Neural cell (in vitro differentiated cells): Measurements from ENCODE around the gene AHNAK. TPM values are rescaled to one million over a fixed set of nuclear protein-coding genes. Genes with fewer than 3 reads are reported as not detected.

Experiments
- H2AFZ ChIP-seq: fragments of 200-600, 300-800 bp; sonication (generic), shearing (Covaris generic); 2 replicates; pipeline ENCODE4 v1.6.0; 2014; ENCODE audit warnings: low read depth, mild to moderate bottlenecking, antibody characterized with exemption, low read length, moderate library complexity
- H3F3A ChIP-seq: fragments of 200-600 bp; shearing (Covaris generic); 2 replicates; pipeline ENCODE4 v1.6.1; 2016; ENCODE audit warnings: mild to moderate bottlenecking, moderate library complexity, mixed read lengths, antibody characterized with exemption, low read length; ENCODE audit not compliant: insufficient read depth, poor library complexity, severe bottlenecking
- H3K27ac ChIP-seq: fragments of 200-600, 300-800 bp; sonication (generic), shearing (Covaris generic); 2 replicates; pipeline ENCODE4 v1.5.1; 2014; ENCODE audit warnings: mild to moderate bottlenecking, low read length, moderate library complexity
- H3K27me3 ChIP-seq: fragments of 300-800, 200-600 bp; sonication (generic), shearing (Covaris generic); 2 replicates; pipeline ENCODE4 v1.6.0; 2014; ENCODE audit warnings: mild to moderate bottlenecking, low read depth, low read length, moderate library complexity; ENCODE audit not compliant: insufficient read depth
- H3K36me3 ChIP-seq: fragments of 300-800, 200-600 bp; sonication (generic), shearing (Covaris generic); 2 replicates; pipeline ENCODE4 v1.5.1; 2014; ENCODE audit warnings: mild to moderate bottlenecking, antibody characterized with exemption, low read length, moderate library complexity; ENCODE audit not compliant: insufficient read depth
- H3K4me2 ChIP-seq: fragments of 300-800, 200-600 bp; sonication (generic), shearing (Covaris generic); 2 replicates; pipeline ENCODE4 v1.6.0; 2014; ENCODE audit warnings: mild to moderate bottlenecking, low read length
- H3K4me3 ChIP-seq: fragments of 300-800, 200-600 bp; sonication (generic), shearing (Covaris generic); 2 replicates; pipeline ENCODE4 v1.5.1; 2014; ENCODE audit warnings: mild to moderate bottlenecking, low read length, moderate library complexity
- H3K79me2 ChIP-seq: fragments of 200-600 bp; shearing (Covaris generic); replicated peaks from 2 replicates; pipeline ENCODE4 v1.6.0; 2014; ENCODE audit warnings: mild to moderate bottlenecking, low read length, moderate library complexity; ENCODE audit not compliant: insufficient read depth
- H3K9ac ChIP-seq: fragments of 300-800, 200-600 bp; sonication (generic), shearing (Covaris generic); 2 replicates; pipeline ENCODE4 v1.6.1; 2016; ENCODE audit warnings: mild to moderate bottlenecking, low read length, mixed read lengths
- H3K9me2 ChIP-seq: fragments of 200-600 bp; shearing (Covaris generic); 2 replicates; pipeline ENCODE4 v1.6.1; 2016; ENCODE audit warnings: mild to moderate bottlenecking, low read length, mixed read lengths; ENCODE audit not compliant: insufficient read depth
- H3K9me3 ChIP-seq: fragments of 200-600, 300-800 bp; sonication (generic), shearing (Covaris generic); 2 replicates; pipeline ENCODE4 v1.6.1; 2016; ENCODE audit warnings: mild to moderate bottlenecking, mixed run types, low read length, moderate library complexity, mixed read lengths
- H4K20me1 ChIP-seq: fragments of 200-600 bp; shearing (Covaris generic); 2 replicates; pipeline ENCODE4 v1.6.1; 2016; ENCODE audit warnings: mild to moderate bottlenecking, mixed run types; ENCODE audit not compliant: insufficient read depth
- CTCF ChIP-seq: fragments of 450-650 bp; IDR thresholded peaks from 2 replicates; pipeline ENCODE4 v1.5.1; 2014; ENCODE audit warnings: antibody characterized with exemption, mild to moderate bottlenecking, moderate library complexity; ENCODE audit not compliant: poor library complexity, severe bottlenecking
- EP300 ChIP-seq: fragments of 450-650 bp; conservative IDR thresholded peaks from 2 replicates; pipeline ENCODE4 v1.6.1; 2014; ENCODE audit warnings: antibody characterized with exemption, mild to moderate bottlenecking, moderate library complexity; ENCODE audit not compliant: poor library complexity, severe bottlenecking
- EZH2 ChIP-seq: fragments of 200-600, 300-800 bp; shearing (Covaris generic), sonication (generic); IDR thresholded peaks from 2 replicates; pipeline ENCODE4 v1.6.1; 2014; ENCODE audit warnings: antibody characterized with exemption, low read length, borderline replicate concordance, mild to moderate bottlenecking; ENCODE audit not compliant: insufficient read depth, poor library complexity, severe bottlenecking
- MXI1 ChIP-seq: fragments of 450-650 bp; conservative IDR thresholded peaks from 2 replicates; pipeline ENCODE4 v1.6.1; 2014; ENCODE audit warnings: antibody characterized with exemption, mild to moderate bottlenecking; ENCODE audit not compliant: poor library complexity, severe bottlenecking
- POLR2AphosphoS5 ChIP-seq: IDR thresholded peaks from 2 replicates; pipeline ENCODE4 v1.6.1; 2012
- RAD21 ChIP-seq: fragments of 450-650 bp; conservative IDR thresholded peaks from 2 replicates; pipeline ENCODE4 v1.6.1; 2014; ENCODE audit warnings: antibody characterized with exemption, mild to moderate bottlenecking, moderate library complexity
- SMC3 ChIP-seq: fragments of 450-650 bp; conservative IDR thresholded peaks from 2 replicates; pipeline ENCODE4 v1.6.1; 2014; ENCODE audit warnings: antibody characterized with exemption, mild to moderate bottlenecking, moderate library complexity; ENCODE audit not compliant: poor library complexity
- TAF1 ChIP-seq: IDR thresholded peaks from 2 replicates; pipeline ENCODE4 v1.6.1; 2012; ENCODE audit warnings: low read depth
- polyA plus RNA-seq: library from polyadenylated mRNA; depleted of rRNA; stranded (reverse); fragments of >200 nt; gene quantifications from 2 replicates; pipeline ENCODE4 v1.2.3, GENCODE V29; 2014
- TF ChIP-seq, protein P1 (sequence below): IDR thresholded peaks from 2 replicates; pipeline ENCODE4 v1.6.1; 2012; ENCODE audit warnings: borderline replicate concordance

AHNAK gene
- polyA plus RNA-seq, 1 donor from 2014 or later: 0.11 TPM

DNA sequence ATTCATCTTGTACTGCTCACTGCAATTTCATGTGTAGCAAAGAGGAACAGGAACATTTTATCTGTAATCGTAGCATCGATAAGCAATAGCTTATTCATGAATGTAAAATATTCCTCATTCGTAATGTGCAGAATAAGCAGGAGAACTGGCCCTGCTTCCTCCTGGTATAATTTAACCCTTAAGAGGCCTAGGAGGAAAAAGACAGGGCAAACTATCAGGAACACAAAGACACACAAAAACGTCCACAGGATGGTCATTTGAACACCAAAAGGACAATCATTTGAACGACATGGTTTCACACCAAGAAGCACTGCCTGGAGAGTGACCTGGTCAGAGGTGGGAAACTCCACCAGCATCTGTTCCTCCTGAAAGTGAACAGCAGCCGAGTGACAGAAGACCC, 63.9 kb downstream of the AHNAK start:
- Histone ChIP-seq H3K9me2 (no peaks in the 10 kb centered on the region), H3K27ac (peak overlapping the region; percentile 3), H3K9me3 (no peaks in the 10 kb centered on the region), H4K20me1 (no peaks in the 10 kb centered on the region), H3F3A (no peaks in the 10 kb centered on the region), H2AFZ (no peak overlapping the region), H3K36me3 (no peaks in the 10 kb centered on the region), H3K27me3 (no peaks in the 10 kb centered on the region), H3K4me2 (peak overlapping the region; percentile 25), H3K9ac (no peak overlapping the region), H3K4me3 (no peak overlapping the region), H3K79me2 (no peaks in the 10 kb centered on the region)
- TF ChIP-seq TAF1 (no peak), SMC3 (no peak), MXI1 (no peak), CTCF (no peak), EP300 (no peak), POLR2AphosphoS5 (no peak), EZH2 (no peak)
- TF ChIP-seq, protein P1, sequence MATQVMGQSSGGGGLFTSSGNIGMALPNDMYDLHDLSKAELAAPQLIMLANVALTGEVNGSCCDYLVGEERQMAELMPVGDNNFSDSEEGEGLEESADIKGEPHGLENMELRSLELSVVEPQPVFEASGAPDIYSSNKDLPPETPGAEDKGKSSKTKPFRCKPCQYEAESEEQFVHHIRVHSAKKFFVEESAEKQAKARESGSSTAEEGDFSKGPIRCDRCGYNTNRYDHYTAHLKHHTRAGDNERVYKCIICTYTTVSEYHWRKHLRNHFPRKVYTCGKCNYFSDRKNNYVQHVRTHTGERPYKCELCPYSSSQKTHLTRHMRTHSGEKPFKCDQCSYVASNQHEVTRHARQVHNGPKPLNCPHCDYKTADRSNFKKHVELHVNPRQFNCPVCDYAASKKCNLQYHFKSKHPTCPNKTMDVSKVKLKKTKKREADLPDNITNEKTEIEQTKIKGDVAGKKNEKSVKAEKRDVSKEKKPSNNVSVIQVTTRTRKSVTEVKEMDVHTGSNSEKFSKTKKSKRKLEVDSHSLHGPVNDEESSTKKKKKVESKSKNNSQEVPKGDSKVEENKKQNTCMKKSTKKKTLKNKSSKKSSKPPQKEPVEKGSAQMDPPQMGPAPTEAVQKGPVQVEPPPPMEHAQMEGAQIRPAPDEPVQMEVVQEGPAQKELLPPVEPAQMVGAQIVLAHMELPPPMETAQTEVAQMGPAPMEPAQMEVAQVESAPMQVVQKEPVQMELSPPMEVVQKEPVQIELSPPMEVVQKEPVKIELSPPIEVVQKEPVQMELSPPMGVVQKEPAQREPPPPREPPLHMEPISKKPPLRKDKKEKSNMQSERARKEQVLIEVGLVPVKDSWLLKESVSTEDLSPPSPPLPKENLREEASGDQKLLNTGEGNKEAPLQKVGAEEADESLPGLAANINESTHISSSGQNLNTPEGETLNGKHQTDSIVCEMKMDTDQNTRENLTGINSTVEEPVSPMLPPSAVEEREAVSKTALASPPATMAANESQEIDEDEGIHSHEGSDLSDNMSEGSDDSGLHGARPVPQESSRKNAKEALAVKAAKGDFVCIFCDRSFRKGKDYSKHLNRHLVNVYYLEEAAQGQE: no peak

GRCh38 chr11:62479631-62480201, 66.9 kb downstream of the AHNAK start:
- Histone ChIP-seq H3K4me3 (no peak overlapping the region), H3K9me3 (no peaks in the 10 kb centered on the region), H3K27me3 (no peaks in the 10 kb centered on the region), H3K79me2 (no peaks in the 10 kb centered on the region), H3K4me2 (no peak overlapping the region), H4K20me1 (no peaks in the 10 kb centered on the region), H3F3A (no peaks in the 10 kb centered on the region), H3K9ac (no peak overlapping the region), H3K27ac (no peak overlapping the region), H3K36me3 (no peaks in the 10 kb centered on the region), H3K9me2 (no peaks in the 10 kb centered on the region), H2AFZ (no peak overlapping the region)
- TF ChIP-seq SMC3 (no peak), EP300 (no peak), CTCF (no peak), POLR2AphosphoS5 (no peak), EZH2 (no peak), RAD21 (no peak), TAF1 (no peak), MXI1 (no peak)
- TF ChIP-seq, protein P1: no peak
